HUES64 (cell line): ENCODE results near the gene CADM4.

Experiments used
- H3K27ac ChIP-seq: 2 replicates; pipeline ENCODE4 v1.7.0; 2013; ENCODE audit warnings: low read depth, low read length, inconsistent platforms
- H3K27me3 ChIP-seq: 2 replicates; pipeline ENCODE4 v1.6.1; 2013; ENCODE audit warnings: mild to moderate bottlenecking, low read length; ENCODE audit not compliant: insufficient read depth
- H3K36me3 ChIP-seq: 2 replicates; pipeline ENCODE4 v1.6.1; 2013; ENCODE audit warnings: mild to moderate bottlenecking, low read length; ENCODE audit not compliant: insufficient read depth
- H3K4me1 ChIP-seq: 2 replicates; pipeline ENCODE4 v1.6.1; 2013; ENCODE audit warnings: mild to moderate bottlenecking, low read length, moderate library complexity; ENCODE audit not compliant: insufficient read depth
- H3K4me3 ChIP-seq: 2 replicates; pipeline ENCODE4 v1.5.1; 2013; ENCODE audit warnings: mild to moderate bottlenecking, low read length, moderate library complexity
- H3K9ac ChIP-seq: 2 replicates; pipeline ENCODE4 v1.6.1; 2013; ENCODE audit warnings: mild to moderate bottlenecking, low read depth, low read length
- H3K9me3 ChIP-seq: 2 replicates; pipeline ENCODE4 v1.6.1; 2013; ENCODE audit warnings: low read depth, low read length; ENCODE audit not compliant: insufficient read depth
- WGBS: fragments of 150-250, 120-280 bp; methylation state at CpG from one replicate; pipeline ENCODE4 v1.1.7; 2013; ENCODE audit warnings: missing lambda C conversion rate; 5-methylcytosine and 5-hydroxymethylcytosine counted together

CADM4 gene

DNA sequence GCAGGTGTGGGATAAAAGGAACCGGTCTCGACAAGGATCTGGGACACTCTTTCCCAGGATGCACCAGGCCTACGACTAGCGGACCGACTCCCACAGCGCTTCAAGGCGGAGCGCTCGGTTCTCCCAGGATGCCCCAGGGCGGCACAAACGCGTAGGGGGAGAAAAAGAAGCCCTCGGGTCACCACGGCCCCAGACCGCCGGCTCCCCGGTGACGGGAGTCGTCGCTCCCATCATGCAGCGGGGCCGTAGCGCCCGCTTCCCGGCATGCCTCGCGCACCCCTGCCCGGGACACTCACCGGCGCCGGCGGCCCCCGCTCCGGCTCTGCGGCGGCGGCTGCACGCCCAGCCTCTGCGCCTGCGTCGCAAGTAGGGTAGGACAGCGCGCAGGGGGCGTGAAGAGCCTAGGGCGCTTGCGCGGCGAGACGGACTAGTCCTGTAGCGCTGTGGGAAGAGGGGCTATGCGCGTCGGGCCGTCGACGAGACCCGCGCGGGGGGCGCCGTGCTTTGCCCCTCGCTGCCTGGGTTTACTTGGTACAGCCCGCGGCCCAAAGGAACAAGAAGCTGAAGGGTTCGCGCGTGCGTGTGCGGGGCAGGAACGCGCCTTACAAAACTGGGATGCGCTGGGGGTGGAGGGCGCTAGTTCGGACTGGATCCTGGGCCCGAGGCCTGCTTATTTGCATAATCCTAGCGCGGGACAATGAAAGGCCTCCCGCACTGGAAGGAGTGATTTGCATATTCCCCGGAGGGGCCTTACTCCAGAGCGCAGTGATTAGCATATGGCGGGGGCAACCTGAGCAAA is 20.2 kb downstream of the CADM4 start, which contains the start of gene ZNF428:
ZNF428 (minus strand) TSS at position 368 of the 799 bp plus-strand sequence. CDS start 5,325 bp downstream, outside the sequence.
- Histone ChIP-seq H3K27ac (peak within 1 kb of the TSS; percentile 95), H3K4me3 (peak within 1 kb of the TSS; percentile 76), H3K9me3 (no peaks in the 10 kb centered on the region), H3K9ac (peak within 1 kb of the TSS; percentile 91), H3K4me1 (peaks cover 5% of the 10 kb centered on the region; the same call in 1 of the 2 replicates), H3K27me3 (no peaks in the 10 kb centered on the region), H3K36me3 (no peaks in the 10 kb centered on the region; the same call in 1 of the 2 replicates)
- under 1% methylated on average over 81 of the region's 81 CpGs for WGBS

- Histone ChIP-seq H3K9ac (peak overlapping the region; percentile 91), H3K4me3 (peak overlapping the region; percentile 76), H3K27me3 (no peaks in the 10 kb centered on the region), H3K4me1 (peaks cover 4% of the 10 kb centered on the region; the same call in 1 of the 2 replicates), H3K9me3 (no peaks in the 10 kb centered on the region), H3K36me3 (no peaks in the 10 kb centered on the region), H3K27ac (peak overlapping the region; percentile 95)
- 5% methylated on average over 14 of the region's 14 CpGs for WGBS
Measured at GRCh38 chr19:43618921-43619261, 20.8 kb downstream of the CADM4 start.

GRCh38 chr19:43616954-43617353 is 22.7 kb downstream of the CADM4 start:
- 93% methylated on average over 6 of the region's 6 CpGs for WGBS
- Histone ChIP-seq H3K9me3 (no peaks in the 10 kb centered on the region), H3K27ac (no peak overlapping the region), H3K27me3 (no peaks in the 10 kb centered on the region), H3K9ac (no peak overlapping the region), H3K4me3 (no peak overlapping the region), H3K4me1 (peaks cover 4% of the 10 kb centered on the region; the same call in 1 of the 2 replicates), H3K36me3 (peaks cover 15% of the 10 kb centered on the region)

DNA sequence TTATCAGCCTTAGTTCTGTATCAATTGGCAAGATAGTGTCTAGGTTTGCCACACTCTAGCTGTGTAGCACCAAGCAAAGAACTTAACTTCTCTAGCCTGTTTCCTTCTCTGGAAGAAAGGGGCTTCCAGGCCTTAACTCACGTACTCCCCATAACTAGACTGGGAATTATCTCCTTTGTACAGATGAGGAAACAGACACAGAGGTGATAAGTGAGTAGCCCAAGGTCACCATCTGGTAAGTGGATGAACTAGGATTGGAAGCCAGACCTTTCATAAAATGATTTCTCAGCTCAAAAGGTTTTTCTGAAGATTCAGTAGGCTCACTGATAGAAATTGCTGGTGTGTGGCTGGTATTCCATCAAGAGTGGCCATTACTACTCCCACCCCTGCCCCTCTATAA is 23.3 kb downstream of the CADM4 start:
- no CpG with 5 or more reads among the region's 1 CpG for WGBS
- Histone ChIP-seq H3K27me3 (no peaks in the 10 kb centered on the region), H3K9me3 (no peaks in the 10 kb centered on the region), H3K4me3 (no peak overlapping the region), H3K4me1 (peaks cover 4% of the 10 kb centered on the region; the same call in 1 of the 2 replicates), H3K36me3 (peaks cover 18% of the 10 kb centered on the region), H3K9ac (no peak overlapping the region), H3K27ac (no peak overlapping the region)

GRCh38 chr19:43612374-43612773 is 27.3 kb downstream of the CADM4 start:
- no peaks in the 10 kb centered on the region for H3K9me3 ChIP-seq
- H3K27ac ChIP-seq, result no peak overlapping the region
- H3K4me3 ChIP-seq, result no peak overlapping the region
- WGBS, result 96% methylated on average over 12 of the region's 12 CpGs
- peaks cover 18% of the 10 kb centered on the region for H3K36me3 ChIP-seq
- no peaks in the 10 kb centered on the region for H3K27me3 ChIP-seq
- no peak overlapping the region for H3K9ac ChIP-seq
- H3K4me1 ChIP-seq, result no peaks in the 10 kb centered on the region

DNA sequence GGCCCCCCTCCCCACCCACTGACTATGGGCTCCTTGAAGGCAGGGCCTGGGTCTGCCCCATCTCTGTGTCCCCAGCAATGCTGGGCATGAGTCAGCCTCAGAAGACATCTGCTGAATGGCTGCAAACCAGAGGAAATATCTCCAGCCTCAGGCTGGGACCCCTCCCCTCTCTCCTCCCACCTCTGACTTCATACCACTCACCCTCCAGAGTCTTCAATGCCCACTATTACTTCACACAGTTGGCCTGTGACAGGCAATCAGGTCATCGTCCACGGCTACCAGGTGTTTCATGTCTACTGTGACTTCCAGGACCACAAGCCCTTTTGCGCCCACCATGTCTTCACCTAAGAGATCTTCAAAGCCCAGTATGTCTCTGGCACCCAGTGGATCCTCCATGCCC is 27.9 kb downstream of the CADM4 start, which contains the start of gene SRRM5:
SRRM5 (plus strand) TSS at position 301 of the 400 bp plus-strand sequence; CDS start at position 335, 34 bp downstream.
- 96% methylated on average over 3 of the region's 3 CpGs for WGBS
- Histone ChIP-seq H3K4me3 (no peak within 1 kb of the TSS), H3K9me3 (no peaks in the 10 kb centered on the region), H3K27me3 (no peaks in the 10 kb centered on the region), H3K36me3 (peaks cover 18% of the 10 kb centered on the region), H3K9ac (no peak within 1 kb of the TSS), H3K27ac (no peak within 1 kb of the TSS), H3K4me1 (no peaks in the 10 kb centered on the region)

- Histone ChIP-seq H3K27me3 (no peaks in the 10 kb centered on the region), H3K4me3 (no peak overlapping the region), H3K9ac (no peak overlapping the region), H3K36me3 (peaks cover 18% of the 10 kb centered on the region), H3K9me3 (no peaks in the 10 kb centered on the region), H3K4me1 (no peaks in the 10 kb centered on the region), H3K27ac (no peak overlapping the region)
- WGBS, result 67% methylated on average over 3 of the region's 3 CpGs
Measured at GRCh38 chr19:43610493-43610892, 29.2 kb downstream of the CADM4 start.

- Histone ChIP-seq H3K4me3 (no peak overlapping the region), H3K9me3 (no peaks in the 10 kb centered on the region), H3K27me3 (no peaks in the 10 kb centered on the region), H3K4me1 (no peaks in the 10 kb centered on the region), H3K36me3 (peaks cover 18% of the 10 kb centered on the region), H3K9ac (no peak overlapping the region), H3K27ac (no peak overlapping the region)
- 86% methylated on average over 7 of the region's 7 CpGs for WGBS
Measured at GRCh38 chr19:43609872-43610271, 29.8 kb downstream of the CADM4 start.

- no peak overlapping the region for H3K9ac ChIP-seq
- no peaks in the 10 kb centered on the region for H3K27me3 ChIP-seq
- H3K9me3 ChIP-seq, result no peaks in the 10 kb centered on the region
- H3K27ac ChIP-seq, result no peak overlapping the region
- H3K4me3 ChIP-seq, result no peak overlapping the region
- H3K4me1 ChIP-seq, result no peaks in the 10 kb centered on the region
- H3K36me3 ChIP-seq, result peaks cover 14% of the 10 kb centered on the region; the same call in 1 of the 2 replicates
- WGBS, result 94% methylated on average over 28 of the region's 28 CpGs
Measured at GRCh38 chr19:43607238-43608205, 32.1 kb downstream of the CADM4 start.

DNA sequence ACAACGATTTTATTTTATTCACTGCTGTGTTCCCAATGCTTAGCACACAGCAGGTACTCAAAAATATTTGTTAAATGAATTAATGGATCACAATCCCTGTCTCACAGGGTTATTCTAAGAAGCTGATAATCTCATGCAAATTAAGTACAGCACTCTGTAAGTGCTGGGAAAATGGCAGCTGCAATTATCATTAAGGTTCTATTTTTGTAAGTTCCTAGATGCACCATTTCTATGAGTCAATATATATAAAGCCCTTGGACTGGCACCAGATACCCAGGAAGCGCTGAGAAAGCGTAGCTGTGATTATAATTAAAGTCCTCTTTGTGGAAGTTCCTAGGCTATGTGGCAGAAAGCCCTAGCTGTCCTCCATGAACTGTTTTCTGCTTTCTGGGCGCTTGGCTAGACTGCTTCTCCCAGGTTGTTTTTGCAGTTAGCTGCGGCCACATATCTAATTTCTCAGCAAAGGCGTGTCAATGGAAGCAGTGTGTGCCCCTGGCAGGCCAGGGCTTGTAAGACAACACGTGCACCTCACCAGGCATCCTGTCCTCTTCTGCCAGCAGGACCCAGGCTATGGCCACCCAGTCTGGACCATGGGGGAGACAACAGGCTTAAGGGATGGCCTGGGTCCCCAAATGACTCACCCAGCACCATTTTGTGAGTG is 33.0 kb downstream of the CADM4 start:
- no peak overlapping the region for H3K9ac ChIP-seq
- no peaks in the 10 kb centered on the region for H3K4me1 ChIP-seq
- no peak overlapping the region for H3K4me3 ChIP-seq
- WGBS, result 90% methylated on average over 7 of the region's 7 CpGs
- H3K36me3 ChIP-seq, result 0 out of 2 replicates have a peak, but pooled peaks cover 7% of the 10 kb centered on the region
- no peak overlapping the region for H3K27ac ChIP-seq
- no peaks in the 10 kb centered on the region for H3K9me3 ChIP-seq
- H3K27me3 ChIP-seq, result no peaks in the 10 kb centered on the region
